ENCODE measurements around the gene ZNF266.

ZNF266 gene

DNA sequence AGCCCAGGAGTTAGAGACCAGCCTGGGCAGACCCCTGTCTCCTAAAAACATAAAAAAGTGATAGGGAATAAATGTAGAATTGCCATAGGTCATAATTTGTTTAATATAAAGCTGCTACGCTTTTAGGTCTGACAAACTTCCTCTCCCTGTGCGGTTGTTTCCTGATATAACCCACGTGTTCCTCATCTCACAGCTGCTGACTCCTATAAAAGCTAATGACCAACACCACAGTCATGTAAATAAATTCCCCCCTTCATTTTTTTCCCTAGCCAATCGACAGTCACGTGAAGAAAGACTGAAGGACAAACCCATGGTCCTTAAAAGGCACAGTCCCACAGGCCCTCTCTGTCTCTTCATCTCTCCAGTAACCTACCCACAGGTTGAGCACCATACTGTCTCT lies 27.5 kb downstream of the ZNF266 start:
- TF ChIP-seq, protein P1, sequence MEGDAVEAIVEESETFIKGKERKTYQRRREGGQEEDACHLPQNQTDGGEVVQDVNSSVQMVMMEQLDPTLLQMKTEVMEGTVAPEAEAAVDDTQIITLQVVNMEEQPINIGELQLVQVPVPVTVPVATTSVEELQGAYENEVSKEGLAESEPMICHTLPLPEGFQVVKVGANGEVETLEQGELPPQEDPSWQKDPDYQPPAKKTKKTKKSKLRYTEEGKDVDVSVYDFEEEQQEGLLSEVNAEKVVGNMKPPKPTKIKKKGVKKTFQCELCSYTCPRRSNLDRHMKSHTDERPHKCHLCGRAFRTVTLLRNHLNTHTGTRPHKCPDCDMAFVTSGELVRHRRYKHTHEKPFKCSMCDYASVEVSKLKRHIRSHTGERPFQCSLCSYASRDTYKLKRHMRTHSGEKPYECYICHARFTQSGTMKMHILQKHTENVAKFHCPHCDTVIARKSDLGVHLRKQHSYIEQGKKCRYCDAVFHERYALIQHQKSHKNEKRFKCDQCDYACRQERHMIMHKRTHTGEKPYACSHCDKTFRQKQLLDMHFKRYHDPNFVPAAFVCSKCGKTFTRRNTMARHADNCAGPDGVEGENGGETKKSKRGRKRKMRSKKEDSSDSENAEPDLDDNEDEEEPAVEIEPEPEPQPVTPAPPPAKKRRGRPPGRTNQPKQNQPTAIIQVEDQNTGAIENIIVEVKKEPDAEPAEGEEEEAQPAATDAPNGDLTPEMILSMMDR (IDR thresholded peaks at IDR 0.05; ENCODE audit: low read depth, low read length, missing control alignments): no peak
- no peak overlapping the region for H3K4me3 ChIP-seq (replicated peaks; ENCODE audit: low read depth, low read length)
- no peak for DNase-seq (ENCODE audit: extremely low read depth, low read depth)

DNA sequence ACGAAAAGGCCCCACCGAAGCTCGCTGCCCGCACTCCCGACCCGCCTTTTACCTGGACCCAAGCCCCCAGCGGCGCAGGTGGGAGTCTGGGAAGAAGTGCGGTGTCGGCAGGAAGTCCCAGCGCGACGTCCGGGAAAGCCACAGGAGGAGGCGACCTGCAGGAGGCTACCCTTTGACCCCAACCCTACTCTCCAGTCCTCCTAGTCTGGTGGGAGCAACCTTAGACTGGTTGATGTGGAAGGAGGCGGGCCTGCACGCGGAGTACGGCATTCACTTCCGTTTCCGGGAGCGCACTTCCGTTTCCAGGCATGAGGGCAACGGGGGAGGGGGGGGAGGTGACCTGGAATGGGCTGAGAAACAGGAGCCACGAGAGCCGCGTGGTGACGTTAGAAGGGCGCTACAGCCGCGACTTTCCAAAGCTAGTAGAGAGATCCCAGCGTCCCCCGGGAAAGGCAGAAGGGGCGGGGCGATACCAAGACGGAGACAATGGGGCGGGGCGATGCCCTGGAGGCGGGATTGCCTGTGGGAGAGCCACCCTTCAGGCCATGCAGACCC lies 28.5 kb downstream of the ZNF266 start:
- DNase-seq (ENCODE audit: extremely low read depth, low read depth): peak; percentile 40
- peak overlapping the region; percentile 53 for H3K4me3 ChIP-seq (replicated peaks; ENCODE audit: low read depth, low read length)
- TF ChIP-seq, protein P1 (IDR thresholded peaks at IDR 0.05; ENCODE audit: low read depth, low read length, missing control alignments): no peak

DNA sequence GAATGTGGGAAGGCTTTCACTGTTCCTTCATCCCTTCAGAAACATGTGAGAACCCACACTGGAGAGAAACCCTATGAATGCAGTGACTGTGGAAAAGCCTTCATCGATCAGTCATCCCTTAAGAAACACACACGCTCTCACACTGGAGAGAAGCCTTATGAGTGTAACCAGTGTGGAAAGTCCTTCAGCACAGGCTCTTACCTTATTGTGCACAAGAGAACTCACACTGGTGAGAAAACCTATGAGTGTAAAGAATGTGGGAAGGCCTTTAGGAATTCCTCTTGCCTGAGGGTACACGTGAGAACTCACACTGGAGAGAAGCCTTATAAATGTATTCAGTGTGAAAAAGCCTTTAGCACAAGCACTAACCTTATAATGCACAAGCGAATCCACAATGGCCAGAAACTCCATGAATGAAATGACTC lies 54.0 kb downstream of the ZNF266 start:
- H3K4me3 ChIP-seq (replicated peaks; ENCODE audit: low read depth, low read length): no peak overlapping the region
- DNase-seq (ENCODE audit: extremely low read depth, low read depth): no peak
- TF ChIP-seq, protein P1 (IDR thresholded peaks at IDR 0.05; ENCODE audit: low read depth, low read length, missing control alignments): no peak

DNA sequence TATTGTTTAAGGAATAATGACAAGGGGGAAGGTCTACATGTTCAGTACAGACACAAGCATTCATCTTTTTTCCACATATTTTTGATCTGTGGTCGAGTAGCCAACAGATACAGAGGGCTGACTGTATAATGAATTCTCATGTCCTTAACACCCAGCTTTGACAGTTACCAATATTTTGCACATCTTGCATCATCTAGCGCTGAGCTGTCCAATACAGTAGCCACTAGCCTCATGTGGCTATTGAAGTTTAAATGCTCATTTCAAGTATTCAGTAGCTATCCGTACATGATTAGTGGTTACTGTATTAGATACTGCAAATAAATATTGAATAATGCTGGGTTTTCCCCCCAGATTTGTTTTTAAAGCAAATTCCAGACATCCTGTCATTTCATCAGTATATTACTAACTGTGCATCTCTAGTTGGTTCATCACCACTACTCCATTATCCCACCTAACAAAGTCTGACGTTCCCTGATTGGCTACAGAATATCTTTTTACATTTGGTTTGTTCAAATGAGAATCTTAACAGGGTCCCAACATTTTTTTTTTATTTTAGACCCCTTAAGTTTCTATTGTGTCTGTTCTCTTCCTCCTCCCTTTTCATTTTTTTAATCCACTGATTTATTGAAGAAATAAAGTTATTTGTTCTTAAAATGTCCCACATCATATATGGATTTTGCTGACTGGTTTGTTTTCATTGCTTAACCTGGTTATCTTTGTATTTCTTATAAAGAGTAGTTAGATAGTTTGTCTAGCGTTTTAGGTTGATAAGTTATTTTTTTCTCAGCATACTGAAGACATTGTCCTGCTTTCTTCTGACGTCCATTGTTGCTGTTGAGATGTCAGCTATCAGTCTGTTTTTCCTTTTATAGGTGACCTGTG lies 64.4 kb downstream of the ZNF266 start:
- TF ChIP-seq, protein P1 (IDR thresholded peaks at IDR 0.05; ENCODE audit: low read depth, low read length, missing control alignments): no peak
- H3K4me3 ChIP-seq (replicated peaks; ENCODE audit: low read depth, low read length): no peak overlapping the region
- no peak for DNase-seq (ENCODE audit: extremely low read depth, low read depth)

DNA sequence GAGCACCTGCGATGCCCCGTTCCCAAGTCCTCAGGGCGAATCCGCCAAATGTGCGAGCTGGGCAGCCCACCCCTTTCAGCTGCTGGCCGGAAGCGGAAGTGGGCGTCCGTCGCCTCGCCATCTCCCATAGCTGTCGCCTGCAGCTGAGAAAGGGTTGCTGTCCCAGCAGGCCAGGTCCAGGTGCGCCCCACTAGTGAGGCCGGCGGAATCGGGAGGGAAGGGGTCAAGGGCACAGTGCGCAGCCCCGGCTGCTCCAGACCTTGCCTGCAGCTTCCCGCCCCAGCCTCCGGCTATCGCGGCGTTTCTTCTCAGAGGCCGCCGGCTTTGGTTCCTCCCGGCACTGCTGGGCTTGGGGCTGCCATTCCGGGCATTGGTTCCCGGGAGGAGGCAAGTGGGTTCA lies 72.5 kb downstream of the ZNF266 start, which contains the start of gene ZNF177:
Gene ZNF177 (plus strand): TSS at position 109 of the 400 bp plus-strand sequence. CDS start 15,299 bp downstream, outside the sequence.
- H3K4me3 ChIP-seq (replicated peaks; ENCODE audit: low read depth, low read length): peak within 1 kb of the TSS; percentile 31
- DNase-seq (ENCODE audit: extremely low read depth, low read depth): no peak
- TF ChIP-seq, protein P1 (IDR thresholded peaks at IDR 0.05; ENCODE audit: low read depth, low read length, missing control alignments): no peak

All from HFF-Myc (cell line).